ENCODE measurements around the gene EEF1A2.

The EEF1A2 gene

GRCh38 chr20:63525971-63526370 is 27.1 kb upstream of the EEF1A2 start:
- no peak overlapping the region for H3K4me3 ChIP-seq (ENCODE audit: low read depth, low read length)
- peak; percentile 17 for DNase-seq (ENCODE audit: low read depth)
- no peak for TF ChIP-seq CTCF (IDR thresholded peaks at IDR 0.05; ENCODE audit: insufficient read depth, low read depth, low read length, missing control alignments)

- no peak overlapping the region for H3K4me3 ChIP-seq (ENCODE audit: low read depth, low read length)
- no peak for TF ChIP-seq CTCF (IDR thresholded peaks at IDR 0.05; ENCODE audit: insufficient read depth, low read depth, low read length, missing control alignments)
- peak; percentile 3 for DNase-seq (ENCODE audit: low read depth)
Observed at GRCh38 chr20:63525185-63525584, 26.3 kb upstream of the EEF1A2 start.

GRCh38 chr20:63522981-63523611 is 24.2 kb upstream of the EEF1A2 start:
- TF ChIP-seq CTCF (IDR thresholded peaks at IDR 0.05; ENCODE audit: insufficient read depth, low read depth, low read length, missing control alignments), result no peak
- DNase-seq (ENCODE audit: low read depth), result no peak
- H3K4me3 ChIP-seq (ENCODE audit: low read depth, low read length), result no peak overlapping the region

- no peak overlapping the region for H3K4me3 ChIP-seq (ENCODE audit: low read depth, low read length)
- no peak for TF ChIP-seq CTCF (IDR thresholded peaks at IDR 0.05; ENCODE audit: insufficient read depth, low read depth, low read length, missing control alignments)
- DNase-seq (ENCODE audit: low read depth), result no peak
Observed at GRCh38 chr20:63522091-63522868, 23.4 kb upstream of the EEF1A2 start.

GRCh38 chr20:63521602-63522001 is 22.7 kb upstream of the EEF1A2 start:
- peak; percentile 13 for DNase-seq (ENCODE audit: low read depth)
- H3K4me3 ChIP-seq (ENCODE audit: low read depth, low read length), result peak overlapping the region; percentile 74
- TF ChIP-seq CTCF (IDR thresholded peaks at IDR 0.05; ENCODE audit: insufficient read depth, low read depth, low read length, missing control alignments), result no peak

- peak; percentile 83 for DNase-seq (ENCODE audit: low read depth)
- H3K4me3 ChIP-seq (ENCODE audit: low read depth, low read length), result peak overlapping the region; percentile 74
- TF ChIP-seq CTCF (IDR thresholded peaks at IDR 0.05; ENCODE audit: insufficient read depth, low read depth, low read length, missing control alignments), result peak; percentile 7
Observed at GRCh38 chr20:63520934-63521601, 22.2 kb upstream of the EEF1A2 start.
